Measurements from ENCODE around the gene HOXC6.

GRCh38 chr12:54009171-54010052, 18.8 kb upstream of the HOXC6 start:
- TF ChIP-seq POLR2AphosphoS5 (IDR thresholded peaks at IDR 0.05; ENCODE audit: low read depth): no peak
- TF ChIP-seq CTCF (conservative IDR thresholded peaks at IDR 0.05; ENCODE audit: low read depth in 2 of 2): no peak
- no peak for TF ChIP-seq REST (IDR thresholded peaks at IDR 0.05; ENCODE audit: unreplicated experiment)
- no peak for TF ChIP-seq CREB1 (CRISPR knock-in tag; IDR thresholded peaks at IDR 0.05; ENCODE audit: low read depth)
- TF ChIP-seq EZH2 (IDR thresholded peaks at IDR 0.05; ENCODE audit: low read depth, unreplicated experiment): peak; percentile 99
- TF ChIP-seq EZH2phosphoT487 (IDR thresholded peaks at IDR 0.05; ENCODE audit: unreplicated experiment): peak; percentile 95
- TF ChIP-seq ETS1 (IDR thresholded peaks at IDR 0.05): no peak
- TF ChIP-seq STAT1 (IDR thresholded peaks at IDR 0.05; ENCODE audit: unreplicated experiment): no peak
- TF ChIP-seq JUNB (IDR thresholded peaks at IDR 0.05; ENCODE audit: unreplicated experiment): no peak
- no peak for TF ChIP-seq ZNF462 (CRISPR knock-in tag; IDR thresholded peaks at IDR 0.05)

All from GM23338 (cell line).